Fibroblast of pulmonary artery (primary cell): ENCODE data around the gene ZNF362.

Source experiments
- DNase-seq: peaks from one replicate; pipeline ENCODE4 v3.0.0-alpha.2; 2010; ENCODE audit warnings: low read depth
- H3K4me3 ChIP-seq: replicated peaks from 2 replicates; pipeline ENCODE4 v1.5.1; 2011; ENCODE audit warnings: low read depth, mild to moderate bottlenecking, control low read depth, low read length, moderate library complexity
- CTCF ChIP-seq: IDR thresholded peaks from 2 replicates; pipeline ENCODE4 v1.5.1; 2011; ENCODE audit warnings: mild to moderate bottlenecking, control low read depth, low read length, inconsistent platforms; ENCODE audit errors: missing control alignments

The ZNF362 gene

GRCh38 chr1:33320619-33321165, 64.4 kb downstream of the ZNF362 start, which contains the start of gene A3GALT2:
A3GALT2 (minus strand) TSS chr1:33321098; CDS start chr1:33321098, 0 bp downstream.
- DNase-seq, result no peak
- TF ChIP-seq CTCF, result no peak
- no peak within 1 kb of the TSS for H3K4me3 ChIP-seq

GRCh38 chr1:33321178-33321577, 64.9 kb downstream of the ZNF362 start:
- DNase-seq, result no peak
- H3K4me3 ChIP-seq, result no peak overlapping the region
- no peak for TF ChIP-seq CTCF

- no peak for TF ChIP-seq CTCF
- no peak for DNase-seq
- no peak overlapping the region for H3K4me3 ChIP-seq
Measured at GRCh38 chr1:33322109-33322508, 65.8 kb downstream of the ZNF362 start.

- H3K4me3 ChIP-seq, result no peak overlapping the region
- no peak for DNase-seq
- TF ChIP-seq CTCF, result no peak
Measured at GRCh38 chr1:33322870-33323585, 66.7 kb downstream of the ZNF362 start.

- no peak overlapping the region for H3K4me3 ChIP-seq
- no peak for TF ChIP-seq CTCF
Measured at GRCh38 chr1:33323663-33324477, 67.6 kb downstream of the ZNF362 start.

GRCh38 chr1:33324677-33325575, 68.6 kb downstream of the ZNF362 start:
- H3K4me3 ChIP-seq, result no peak overlapping the region
- no peak for TF ChIP-seq CTCF
- DNase-seq, result no peak

More at GRCh38 chr1:33323663-33324477, 67.6 kb downstream of the ZNF362 start:
- no peak for DNase-seq
